ENCODE measurements around the gene P4HA1.
"Not testable (repeated sequence)": the region's sequence is repeated elsewhere in the genome, so short reads cannot be mapped to it uniquely, and the experiment has no call there.

The P4HA1 gene

GRCh38 chr10:73096449-73097304 is at the start of gene P4HA1:
TSS of gene P4HA1 (minus strand) at chr10:73096866. CDS start at chr10:73074883, 21,983 bp downstream.
- DNase-seq (ENCODE audit: low spot score): peak; percentile 99

- no peak for DNase-seq (ENCODE audit: low spot score)
Measured at GRCh38 chr10:73141603-73142002, 44.9 kb upstream of the P4HA1 start.

- no peak for DNase-seq (ENCODE audit: low spot score)
Measured at GRCh38 chr10:73139251-73139650, 42.6 kb upstream of the P4HA1 start.

GRCh38 chr10:73136627-73137026 is 40.0 kb upstream of the P4HA1 start:
- DNase-seq (ENCODE audit: low spot score): no peak

- DNase-seq (ENCODE audit: low spot score): no peak
Measured at GRCh38 chr10:73134727-73135126, 38.1 kb upstream of the P4HA1 start.

GRCh38 chr10:73131913-73132686 is 35.4 kb upstream of the P4HA1 start:
- no peak for DNase-seq (ENCODE audit: low spot score)

- no peak for DNase-seq (ENCODE audit: low spot score)
Measured at GRCh38 chr10:73131301-73131700, 34.6 kb upstream of the P4HA1 start.

- no peak for DNase-seq (ENCODE audit: low spot score)
Measured at GRCh38 chr10:73126343-73126742, 29.7 kb upstream of the P4HA1 start.

GRCh38 chr10:73119952-73120351 is 23.3 kb upstream of the P4HA1 start:
- no peak for DNase-seq (ENCODE audit: low spot score)

GRCh38 chr10:73119457-73119856 is 22.8 kb upstream of the P4HA1 start:
- no peak for DNase-seq (ENCODE audit: low spot score)

GRCh38 chr10:73117976-73118743 is 21.5 kb upstream of the P4HA1 start:
- no peak for DNase-seq (ENCODE audit: low spot score)

- no peak for DNase-seq (ENCODE audit: low spot score)
Measured at GRCh38 chr10:73116017-73116416, 19.4 kb upstream of the P4HA1 start.

GRCh38 chr10:73113551-73113950 is 16.9 kb upstream of the P4HA1 start:
- DNase-seq (ENCODE audit: low spot score): no peak

GRCh38 chr10:73112032-73112431 is 15.4 kb upstream of the P4HA1 start:
- DNase-seq (ENCODE audit: low spot score): not testable (repeated sequence)

GRCh38 chr10:73110345-73110849 is 13.7 kb upstream of the P4HA1 start, which contains the start of gene NUDT13:
TSS of gene NUDT13 (plus strand) at chr10:73110455. CDS start at chr10:73114366, 3,911 bp downstream.
- DNase-seq (ENCODE audit: low spot score): peak; percentile 87

- not testable (repeated sequence) for DNase-seq (ENCODE audit: low spot score)
Measured at GRCh38 chr10:73109248-73109652, 12.6 kb upstream of the P4HA1 start.

GRCh38 chr10:73106301-73106700 is 9.6 kb upstream of the P4HA1 start:
- no peak for DNase-seq (ENCODE audit: low spot score)

- no peak for DNase-seq (ENCODE audit: low spot score)
Measured at GRCh38 chr10:73099141-73099540, 2.5 kb upstream of the P4HA1 start.

GRCh38 chr10:73097305-73097670 is 622 bp upstream of the P4HA1 start:
- DNase-seq (ENCODE audit: low spot score): no peak

GRCh38 chr10:73096041-73096448 is 621 bp downstream of the P4HA1 start:
- DNase-seq (ENCODE audit: low spot score): no peak

GRCh38 chr10:73095481-73096021 is 1.1 kb downstream of the P4HA1 start:
- DNase-seq (ENCODE audit: low spot score): peak; percentile 72

GRCh38 chr10:73094986-73095480 is 1.6 kb downstream of the P4HA1 start:
- no peak for DNase-seq (ENCODE audit: low spot score)

Measured in globus pallidus (tissue), 1 donor.